Kidney (tissue), 14 donors: ENCODE results near the gene SLC35B1. TPM values are rescaled to one million over a fixed set of nuclear protein-coding genes. Genes with fewer than 3 reads are reported as not detected.

Experiments used
- DNase-seq, 5 donors: peaks; one replicate each; pipeline ENCODE4 v3.0.0-alpha.2; 2013 to 2020
- FAIRE-seq: peaks from 2 replicates; lab custom pipeline; 2012; peaks lifted over from hg19 to GRCh38; lab: Jason Lieb, UNC
- H3K27ac ChIP-seq, 2 donors: one replicate each; pipeline ENCODE4 v1.7.0; 2013; ENCODE audit warnings: low read depth in 2 of 2, low read length in 2 of 2, inconsistent platforms in 1 of 2
- H3K27me3 ChIP-seq: one replicate; pipeline ENCODE4 v1.7.1; 2013; ENCODE audit warnings: low read length, inconsistent platforms; ENCODE audit not compliant: control insufficient read depth, insufficient read depth
- H3K36me3 ChIP-seq, 3 donors: one replicate each; pipeline versions ENCODE4 v1.7.0 to v1.7.1; 2013; ENCODE audit warnings: low read length in 3 of 3, control low read depth in 1 of 3, inconsistent platforms in 1 of 3; ENCODE audit not compliant: insufficient read depth in 3 of 3, control insufficient read depth in 2 of 3
- H3K4me1 ChIP-seq, 3 donors: one replicate each; pipeline versions ENCODE4 v1.7.0 to v1.7.1; 2013; ENCODE audit warnings: low read length in 3 of 3, inconsistent platforms in 1 of 3, low read depth in 1 of 3; ENCODE audit not compliant: control insufficient read depth in 2 of 3, insufficient read depth in 2 of 3
- H3K4me3 ChIP-seq, 3 donors: one replicate each; pipeline versions ENCODE4 v1.7.0 to v1.8.1; 2013; ENCODE audit warnings: low read length in 3 of 3, control low read depth in 1 of 3, inconsistent platforms in 1 of 3
- H3K9ac ChIP-seq, 3 donors: one replicate each; pipeline versions ENCODE4 v1.7.0 to v1.7.1; 2013; ENCODE audit warnings: low read length in 3 of 3, control low read depth in 1 of 3, inconsistent platforms in 1 of 3
- H3K9me3 ChIP-seq, 3 donors: one replicate each; pipeline versions ENCODE4 v1.7.0 to v1.7.1; 2013; ENCODE audit warnings: low read length in 3 of 3, control low read depth in 1 of 3, inconsistent platforms in 1 of 3; ENCODE audit not compliant: control insufficient read depth in 2 of 3, insufficient read depth in 1 of 3
- intact Hi-C: fragments of 100-400 bp; cut with DNase I; formaldehyde crosslinking; loops from one replicate; pipeline ENCODE4 v1.11.1; 2022
- polyA plus RNA-seq: library from polyadenylated mRNA; stranded (reverse); fragments of 350-450 nt; fragmentation: Illumina TruSeq; extraction: RNeasy Lipid Tissue Mini Kit (QIAGEN cat#74804); gene quantifications from one replicate; pipeline ENCODE4 v1.2.3, GENCODE V29; 2014; ENCODE audit warnings: low read depth, low replicate concordance; ENCODE audit not compliant: insufficient read depth
- total RNA-seq: library from RNA; stranded (reverse); fragmentation: NEBNext Ultra II Directional; extraction: Animal tissue kit (Norgen Biotek cat#: 25700); gene quantifications from one replicate; pipeline ENCODE4 v1.2.1, GENCODE V29; 2021
- TF ChIP-seq, protein P1 (sequence below): IDR thresholded peaks from 3 replicates; pipeline ENCODE4 v1.5.1; 2012; ENCODE audit warnings: mild to moderate bottlenecking, moderate library complexity, borderline replicate concordance; ENCODE audit not compliant: insufficient read depth; ENCODE audit errors: extremely low read depth
- donor health status: control.
- donor health status: control.
- donor health status: control.
- donor health status: control.
- donor health status: control.
- donor health status: DM: yes; HTN: yes; CAD: no.
- donor health status: Normal renal cell carcinoma (clear cell type).

Gene SLC35B1
- total and polyA plus RNA-seq, 2 donors from 2014 or later = 56.6 to 83.7 TPM

DNA sequence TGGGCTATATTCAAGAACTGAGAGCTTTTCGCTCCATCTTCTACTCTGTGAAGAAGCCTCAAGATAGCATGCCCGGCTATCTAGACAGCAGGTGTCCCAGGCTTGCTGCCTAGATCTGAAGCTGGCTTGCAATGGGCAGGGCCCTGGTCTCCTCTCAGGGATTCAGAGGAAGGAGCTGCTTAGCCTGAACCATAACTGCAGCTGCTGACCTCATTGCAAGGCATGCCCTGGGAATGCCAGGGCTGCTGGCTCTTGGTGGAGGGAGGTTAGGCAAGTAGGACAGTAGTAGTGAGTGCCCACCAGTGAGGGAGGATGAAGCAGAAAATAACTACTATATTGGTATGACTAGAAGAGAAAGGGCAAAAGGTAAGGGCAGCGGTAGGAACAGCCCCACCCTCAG is 21.3 kb upstream of the SLC35B1 start:
- intact Hi-C loops = no loop called here
- DNase-seq (no peak), FAIRE-seq (no peak)
- TF ChIP-seq, protein P1, sequence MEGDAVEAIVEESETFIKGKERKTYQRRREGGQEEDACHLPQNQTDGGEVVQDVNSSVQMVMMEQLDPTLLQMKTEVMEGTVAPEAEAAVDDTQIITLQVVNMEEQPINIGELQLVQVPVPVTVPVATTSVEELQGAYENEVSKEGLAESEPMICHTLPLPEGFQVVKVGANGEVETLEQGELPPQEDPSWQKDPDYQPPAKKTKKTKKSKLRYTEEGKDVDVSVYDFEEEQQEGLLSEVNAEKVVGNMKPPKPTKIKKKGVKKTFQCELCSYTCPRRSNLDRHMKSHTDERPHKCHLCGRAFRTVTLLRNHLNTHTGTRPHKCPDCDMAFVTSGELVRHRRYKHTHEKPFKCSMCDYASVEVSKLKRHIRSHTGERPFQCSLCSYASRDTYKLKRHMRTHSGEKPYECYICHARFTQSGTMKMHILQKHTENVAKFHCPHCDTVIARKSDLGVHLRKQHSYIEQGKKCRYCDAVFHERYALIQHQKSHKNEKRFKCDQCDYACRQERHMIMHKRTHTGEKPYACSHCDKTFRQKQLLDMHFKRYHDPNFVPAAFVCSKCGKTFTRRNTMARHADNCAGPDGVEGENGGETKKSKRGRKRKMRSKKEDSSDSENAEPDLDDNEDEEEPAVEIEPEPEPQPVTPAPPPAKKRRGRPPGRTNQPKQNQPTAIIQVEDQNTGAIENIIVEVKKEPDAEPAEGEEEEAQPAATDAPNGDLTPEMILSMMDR = no peak
- H3K4me3 ChIP-seq = no peak overlapping the region
- no peak overlapping the region for H3K9ac ChIP-seq
- peaks cover 0 to 8% (median 0%) of the 10 kb centered on the region in 3 donors for H3K36me3 ChIP-seq
- H3K4me1 ChIP-seq = peaks cover 0 to 8% (median 3%) of the 10 kb centered on the region in 3 donors
- H3K27me3 ChIP-seq = no peaks in the 10 kb centered on the region
- no peak overlapping the region for H3K27ac ChIP-seq
- no peaks in the 10 kb centered on the region for H3K9me3 ChIP-seq

DNA sequence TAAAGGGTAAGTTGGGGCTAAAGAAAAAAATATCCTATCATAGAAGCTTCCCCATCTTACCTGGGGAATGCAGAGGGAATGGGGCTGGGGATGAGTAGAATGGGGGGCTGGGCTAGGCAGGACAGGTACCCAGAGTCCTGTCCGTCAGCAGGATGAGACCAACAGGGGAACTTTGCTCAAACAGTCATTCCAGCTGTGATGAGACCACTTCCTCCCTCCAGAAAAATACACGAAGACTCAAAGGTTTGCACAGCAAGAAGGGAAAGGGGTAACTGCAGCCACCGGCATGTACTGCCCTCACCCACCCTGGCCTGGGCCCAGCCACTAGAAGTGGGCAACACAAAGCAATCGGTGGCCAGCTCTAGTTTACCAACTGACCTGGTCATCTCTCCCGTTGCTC is 20.7 kb upstream of the SLC35B1 start:
- FAIRE-seq (no peak), DNase-seq (no peak)
- Histone ChIP-seq H3K4me1 (peaks cover 0 to 9% (median 3%) of the 10 kb centered on the region in 3 donors), H3K4me3 (no peak overlapping the region), H3K36me3 (peaks cover 0 to 8% (median 0%) of the 10 kb centered on the region in 3 donors), H3K9me3 (no peaks in the 10 kb centered on the region), H3K27ac (no peak overlapping the region), H3K27me3 (no peaks in the 10 kb centered on the region), H3K9ac (no peak overlapping the region)
- TF ChIP-seq, protein P1 = no peak
- intact Hi-C loops = no loop called here

DNA sequence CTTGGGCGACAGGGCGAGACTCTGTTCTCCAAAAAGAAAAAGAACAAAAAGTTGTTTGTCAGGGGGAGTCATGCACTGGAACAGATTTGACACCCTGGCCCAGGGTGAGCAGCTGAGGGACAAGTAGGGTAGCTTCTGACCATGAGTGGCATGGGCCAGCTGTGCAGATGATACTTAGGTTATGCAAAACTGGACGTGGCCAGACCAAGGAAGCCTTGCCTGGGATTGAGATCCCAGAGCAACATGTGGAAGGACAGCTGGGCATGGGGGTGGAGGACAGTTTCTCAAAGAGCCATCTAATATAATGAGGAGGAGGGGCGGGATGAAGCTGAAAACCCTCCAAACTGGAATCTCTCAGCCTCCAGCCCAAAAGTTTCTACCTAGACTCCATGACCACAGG is 19.6 kb upstream of the SLC35B1 start:
- Histone ChIP-seq H3K36me3 (peaks cover 0 to 8% (median 0%) of the 10 kb centered on the region in 3 donors), H3K9ac (no peak overlapping the region), H3K4me3 (no peak overlapping the region), H3K9me3 (no peaks in the 10 kb centered on the region), H3K27ac (no peak overlapping the region), H3K27me3 (no peaks in the 10 kb centered on the region), H3K4me1 (peaks cover 0 to 6% (median 3%) of the 10 kb centered on the region in 3 donors)
- TF ChIP-seq, protein P1 = no peak
- intact Hi-C loops = no loop called here
- FAIRE-seq = no peak
- no peak for DNase-seq
